ENCODE results near the gene PRLH.
"Not testable (repeated sequence)": the region's sequence is repeated elsewhere in the genome, so short reads cannot be mapped to it uniquely, and the experiment has no call there.

The PRLH gene

GRCh38 chr2:237583385-237584295 is 17.3 kb downstream of the PRLH start:
- no peak for DNase-seq

DNA sequence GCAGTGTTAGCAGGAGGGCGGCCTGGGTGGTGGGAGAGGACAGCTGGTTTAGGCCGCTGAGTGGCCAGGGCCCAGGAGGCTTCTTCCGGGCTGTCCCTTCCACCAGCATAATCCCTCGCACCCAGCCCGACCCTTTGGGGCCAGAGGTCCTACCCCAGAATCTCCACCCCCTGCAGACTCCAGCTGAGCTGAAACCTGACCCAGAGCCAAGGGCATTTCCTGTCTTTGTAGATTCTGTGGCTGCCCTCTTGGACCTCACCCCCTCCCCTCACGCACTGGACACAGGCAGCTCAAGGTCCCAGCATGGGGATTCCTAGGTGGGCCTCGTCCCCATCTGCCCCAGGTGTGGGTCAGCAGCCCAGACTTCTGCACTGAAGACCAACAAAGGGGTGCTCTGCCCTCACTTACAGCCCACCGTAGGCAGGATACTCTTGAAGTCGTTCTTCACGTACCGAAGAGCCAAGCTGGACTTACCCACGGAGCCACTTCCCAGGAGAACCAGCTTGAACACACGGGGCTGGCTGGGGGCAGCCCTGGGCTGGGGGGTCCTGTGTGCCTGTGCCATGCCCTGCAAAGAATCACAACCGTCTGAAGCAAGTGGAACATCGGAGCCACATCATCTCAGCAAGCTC is 19.3 kb downstream of the PRLH start:
- DNase-seq, result no peak

- DNase-seq, result no peak
These were observed 21.8 kb downstream of the PRLH start for GRCh38 chr2:237588044-237588696.

DNA sequence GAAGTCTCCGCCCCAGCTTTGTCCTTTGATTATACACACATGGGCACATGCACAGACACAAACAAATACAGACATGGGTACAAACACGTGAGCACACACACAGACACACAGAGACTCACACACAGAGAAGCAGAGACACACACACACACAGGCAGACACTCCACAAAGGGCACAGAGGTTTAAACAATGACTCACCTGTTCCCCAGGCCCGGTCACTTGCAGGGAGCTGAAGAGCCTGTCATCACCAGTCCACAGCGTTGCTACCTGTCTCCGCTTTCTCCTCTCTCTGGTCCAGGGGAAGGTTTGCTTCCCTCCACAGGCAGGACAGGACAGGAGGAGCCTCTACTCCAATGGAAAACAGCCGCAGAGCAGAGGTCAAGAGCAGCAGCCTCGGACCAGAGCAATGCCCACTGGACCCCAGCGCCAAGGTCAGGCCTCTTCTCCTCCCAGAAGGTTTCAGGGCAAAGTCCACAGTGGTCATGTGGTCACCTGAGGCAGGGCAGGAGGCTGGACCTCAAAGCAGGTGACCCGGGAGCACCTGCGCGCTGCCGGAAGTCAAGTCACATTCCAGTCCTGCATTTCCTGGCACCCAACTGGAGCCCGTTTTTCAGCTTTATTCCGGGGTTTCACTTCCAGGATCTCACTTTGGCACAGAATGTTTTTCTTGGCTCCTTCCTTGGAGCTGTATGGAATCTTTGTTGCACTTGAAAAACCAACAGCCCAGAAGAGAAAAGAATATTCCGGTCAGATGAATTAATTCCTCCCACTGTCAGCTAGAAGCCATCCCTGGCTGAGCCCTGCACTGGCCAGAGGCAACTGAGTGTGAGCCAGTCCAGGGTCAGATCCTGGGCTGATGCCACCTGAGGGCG is 24.1 kb downstream of the PRLH start, which contains the start of gene RAB17:
RAB17 (minus strand) TSS at position 463 of the 869 bp plus-strand sequence. CDS start 4,580 bp downstream, outside the sequence.
- no peak for DNase-seq

DNA sequence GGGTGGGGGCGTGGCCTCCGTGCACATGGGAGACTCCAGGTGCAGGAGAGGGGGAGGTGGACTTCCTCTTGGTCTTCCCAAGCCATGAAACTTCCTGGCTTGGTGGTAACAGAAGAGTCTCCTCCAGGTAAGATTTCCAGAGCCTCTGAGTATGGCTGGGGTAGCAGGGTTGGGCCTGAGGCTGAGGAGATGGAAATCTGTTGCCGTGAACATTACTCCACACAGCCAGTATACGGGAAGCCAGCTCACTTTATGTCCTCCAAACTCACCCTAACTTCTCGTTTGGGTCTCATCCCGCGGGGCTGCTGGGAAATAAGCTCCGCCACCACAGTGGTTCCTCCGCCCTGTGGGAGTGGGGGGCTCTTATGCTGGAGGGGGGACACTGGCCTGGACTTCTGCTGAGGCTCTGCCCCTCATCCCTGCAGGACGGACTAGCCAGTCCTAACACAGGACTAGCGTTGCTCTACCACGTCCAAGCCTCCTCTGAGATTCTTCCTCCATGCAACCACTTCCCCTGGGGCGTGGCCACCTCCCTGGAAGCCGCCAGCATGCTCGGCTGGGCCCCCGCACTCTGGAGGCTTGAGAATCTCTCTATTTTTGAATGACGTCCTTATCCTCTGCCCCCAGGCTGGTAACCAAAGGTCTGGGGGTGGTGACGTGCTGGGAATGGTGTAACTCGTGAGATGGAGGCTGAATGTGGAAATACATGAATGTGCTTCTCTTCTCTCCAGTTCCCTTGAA is 24.9 kb downstream of the PRLH start:
- DNase-seq, result peak; percentile 47

GRCh38 chr2:237592425-237592980 is 26.1 kb downstream of the PRLH start:
- DNase-seq, result no peak

GRCh38 chr2:237593036-237593435 is 26.7 kb downstream of the PRLH start:
- DNase-seq, result no peak

- DNase-seq, result no peak
These were observed 27.4 kb downstream of the PRLH start for GRCh38 chr2:237593596-237594320.

- DNase-seq, result no peak
These were observed 28.1 kb downstream of the PRLH start for GRCh38 chr2:237594514-237594871.

DNA sequence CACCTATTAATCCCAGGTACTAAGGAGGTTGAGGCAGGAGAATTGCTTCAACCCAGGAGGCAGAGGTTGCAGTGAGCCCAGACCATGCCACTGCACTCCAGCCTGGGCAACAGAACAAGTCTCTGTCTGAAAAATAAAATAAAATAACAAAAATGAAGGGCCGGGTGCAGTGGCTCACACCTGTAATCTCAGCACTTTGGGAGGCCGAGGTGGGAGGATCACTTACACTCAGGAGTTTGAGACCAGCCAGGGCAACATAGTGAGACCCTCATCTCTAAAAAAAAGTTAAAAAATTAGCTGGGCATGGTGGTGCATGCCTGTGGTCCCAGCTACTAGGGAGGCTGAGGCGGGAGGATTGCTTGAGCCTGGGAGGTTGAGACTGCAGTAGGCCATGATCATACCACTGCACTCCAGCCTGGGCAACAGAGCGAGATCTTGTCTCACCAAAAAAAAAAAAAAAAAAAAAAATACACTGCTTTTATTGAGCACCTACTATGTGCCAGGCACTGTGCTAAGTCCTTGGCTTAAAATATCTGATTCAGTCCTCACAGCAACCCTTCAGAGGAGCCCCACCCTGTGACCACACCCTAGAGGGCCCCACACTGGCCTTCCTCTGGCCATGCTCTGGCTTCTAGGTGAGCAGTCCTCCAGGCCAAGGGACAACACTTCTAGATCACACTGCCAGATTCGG is 29.6 kb downstream of the PRLH start:
- DNase-seq, result not testable (repeated sequence)

GRCh38 chr2:237596520-237597195 is 30.3 kb downstream of the PRLH start:
- DNase-seq, result no peak

DNA sequence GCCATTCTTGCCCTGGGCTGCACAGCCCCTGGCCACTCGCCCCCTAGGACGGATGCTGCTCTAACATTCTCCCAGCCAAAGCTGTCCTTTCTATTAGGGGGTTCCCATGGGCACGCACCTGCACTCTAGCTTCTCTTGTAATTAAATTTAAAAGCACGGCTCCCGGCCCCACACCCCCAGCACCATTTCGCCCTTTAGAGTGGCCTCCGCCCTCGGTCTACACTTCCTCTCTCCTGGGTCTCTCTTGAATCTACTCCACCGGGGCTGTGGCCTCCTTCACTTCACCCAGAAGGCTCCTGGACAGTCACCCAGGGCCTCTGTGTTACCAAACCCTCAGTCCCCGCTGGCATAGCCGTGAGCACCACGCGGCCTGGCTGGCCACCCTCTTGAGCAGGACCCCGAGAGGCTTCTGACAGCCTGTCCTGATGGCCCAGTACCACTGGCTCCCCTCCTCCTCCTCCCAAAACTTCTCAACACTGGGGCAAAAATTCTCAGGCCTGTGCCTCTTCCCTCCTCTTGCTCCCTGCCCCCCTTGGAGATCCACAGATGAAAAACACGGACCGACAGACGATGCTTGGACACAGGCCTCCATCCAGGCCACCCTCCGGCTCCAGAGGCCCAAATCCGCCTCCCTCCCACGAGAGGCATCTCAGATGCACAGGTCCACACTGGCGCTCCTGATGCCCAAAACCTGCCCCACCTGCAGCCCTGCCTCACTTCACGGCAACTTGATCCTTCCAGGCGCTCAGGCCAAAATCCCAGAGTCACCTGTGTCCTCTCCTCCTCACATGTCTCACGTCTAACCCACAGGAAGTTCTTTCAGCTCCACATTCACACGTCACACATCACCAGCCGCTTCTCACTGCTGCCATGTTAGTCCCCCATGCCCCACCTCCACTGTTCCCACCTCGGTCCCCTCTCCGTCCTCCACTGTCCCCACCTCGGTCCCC is 31.1 kb downstream of the PRLH start:
- DNase-seq, result no peak

DNA sequence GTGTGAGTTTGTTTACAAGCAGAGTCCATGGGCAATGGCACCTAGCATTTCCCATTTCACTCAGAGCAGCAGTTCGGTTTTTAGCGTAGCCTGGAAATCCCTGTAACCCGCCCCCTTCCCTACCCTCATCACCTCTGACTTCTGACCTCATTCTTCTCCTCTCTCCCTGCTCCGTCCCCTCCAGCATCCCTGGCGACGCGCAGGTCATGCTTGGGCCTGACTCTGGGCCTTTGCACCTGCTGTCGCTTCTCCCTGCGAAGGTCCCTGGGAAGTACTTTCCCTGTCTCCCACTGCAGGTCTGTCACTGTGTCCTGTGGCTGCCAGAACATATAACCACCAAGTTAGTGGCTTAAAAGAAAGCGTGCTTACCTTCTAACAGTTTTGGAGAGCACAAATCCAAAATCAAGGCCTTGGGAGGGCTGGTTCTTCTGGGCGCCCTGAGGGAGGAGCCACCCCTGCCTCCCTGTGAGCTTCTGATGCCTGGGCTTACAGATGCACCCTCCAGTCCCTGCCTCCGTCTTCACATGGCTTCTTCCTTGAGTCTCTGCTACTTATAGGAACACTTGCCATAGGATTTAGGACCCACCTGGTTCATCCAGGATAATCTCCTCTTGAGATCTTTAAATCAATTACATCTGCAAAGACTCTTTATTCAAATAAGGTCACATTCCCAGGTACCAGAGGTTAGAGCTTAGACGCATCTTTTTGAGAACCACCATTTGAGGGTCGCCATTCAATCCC is 32.3 kb downstream of the PRLH start:
- no peak for DNase-seq

- no peak for DNase-seq
These were observed 33.2 kb downstream of the PRLH start for GRCh38 chr2:237599465-237600110.

DNA sequence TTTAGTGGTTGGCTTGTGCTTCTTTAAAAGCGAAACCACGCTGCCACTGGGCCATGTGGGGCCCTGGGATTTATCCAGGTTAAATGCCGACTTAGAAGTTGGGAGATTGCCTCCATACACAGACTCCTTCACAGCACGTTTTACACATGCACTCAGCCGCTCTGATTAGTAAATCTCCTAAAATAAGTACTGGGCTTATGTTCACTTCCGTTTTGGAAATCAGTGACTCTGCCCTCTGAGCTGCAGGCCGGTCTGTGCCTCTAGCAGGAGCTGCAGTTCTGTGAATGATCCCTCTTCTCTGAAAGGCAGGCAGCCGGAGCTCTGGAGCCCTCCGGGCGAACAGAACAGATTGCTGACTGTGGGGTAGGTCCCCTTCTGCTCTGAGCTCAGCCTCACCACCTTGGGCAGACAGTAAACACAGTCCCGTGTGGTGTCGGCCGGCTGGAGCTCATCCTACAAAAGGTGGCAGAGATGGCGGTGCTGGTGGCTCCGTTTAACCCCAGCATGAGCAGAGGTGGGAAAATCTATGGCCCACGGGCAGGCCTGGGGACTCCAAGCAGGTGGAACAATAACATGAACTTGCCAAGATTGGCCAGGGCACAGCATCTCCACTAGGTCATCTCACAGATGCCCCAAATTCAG is 34.0 kb downstream of the PRLH start:
- no peak for DNase-seq

GRCh38 chr2:237601453-237602116 is 35.2 kb downstream of the PRLH start:
- no peak for DNase-seq

Data from hematopoietic multipotent progenitor cell treated with erythropoietin and hydrocortisone succinate and interleukin-3 and kit ligand, for 4 days (in vitro differentiated cells).